Right ventricle myocardium inferior (tissue), 1 donor: ENCODE results near the gene TRIM63. TPM values are rescaled to one million over a fixed set of nuclear protein-coding genes. Genes with fewer than 3 reads are reported as not detected.

Source experiments
- ATAC-seq: fragments of 200-7000 bp; cut with Tn5 transposase; one replicate; pipeline ENCODE4 v1.9.1; 2020; ENCODE audit warnings: mild to moderate bottlenecking, moderate library complexity
- DNase-seq: peaks from one replicate; pipeline ENCODE4 v3.0.0; 2021; ENCODE audit errors: missing footprints
- intact Hi-C: fragments of 100-400 bp; cut with DNase I; formaldehyde crosslinking; loops from one replicate; pipeline ENCODE4 v1.11.0; 2022
- total RNA-seq: library from RNA; stranded (reverse); fragmentation: NEBNext Ultra II Directional; extraction: Animal tissue kit (Norgen Biotek cat#: 25700); gene quantifications from one replicate; pipeline ENCODE4 v1.2.1, GENCODE V29; 2021
- donor health status: DM: no; HTN: yes; CAD: no; lungs with severe emphysema.

The TRIM63 gene
- total RNA-seq, 1 donor from 2014 or later, result 212 TPM

GRCh38 chr1:26066857-26067256 lies 573 bp downstream of the TRIM63 start:
- peak; percentile 90 for ATAC-seq
- peak; percentile 78 for DNase-seq
- intact Hi-C loops, result loop anchor here (1.0 to 2.0 kb wide), 3 partner anchors 17 to 30 kb away; no protein-coding TSS in a partner anchor

DNA sequence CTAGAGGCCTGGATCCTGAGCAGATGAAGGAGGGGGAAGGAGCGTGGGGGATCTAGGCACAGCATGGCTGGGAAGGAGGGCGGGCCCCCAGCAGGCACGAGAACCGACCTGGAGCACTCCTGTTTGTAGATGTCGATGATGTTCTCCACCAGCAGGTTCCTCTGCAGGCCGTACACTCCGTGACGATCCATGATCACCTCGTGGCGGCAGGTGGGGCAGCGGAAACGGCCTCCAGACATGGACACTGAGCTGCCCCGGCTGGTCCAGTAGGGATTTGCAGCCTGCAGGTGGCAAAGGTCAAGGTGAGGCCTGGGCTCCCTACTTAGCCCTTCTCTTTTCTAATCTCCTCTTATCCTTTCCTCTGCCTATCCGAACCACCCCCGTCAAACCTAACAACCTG lies 1.3 kb downstream of the TRIM63 start:
- ATAC-seq (no peak), DNase-seq (no peak)
- intact Hi-C loops, result loop anchor here (2.0 kb wide), 1 partner anchor 29 kb away; no protein-coding TSS in a partner anchor

- ATAC-seq (no peak), DNase-seq (no peak)
- intact Hi-C loops, result no loop called here
These were observed 2.9 kb downstream of the TRIM63 start for GRCh38 chr1:26064553-26064952.

- ATAC-seq (no peak), DNase-seq (no peak)
- intact Hi-C loops, result no loop called here
These were observed 6.4 kb downstream of the TRIM63 start for GRCh38 chr1:26060832-26061574.

GRCh38 chr1:26059906-26060305 lies 7.5 kb downstream of the TRIM63 start:
- no peak for DNase-seq
- intact Hi-C loops, result no loop called here

DNA sequence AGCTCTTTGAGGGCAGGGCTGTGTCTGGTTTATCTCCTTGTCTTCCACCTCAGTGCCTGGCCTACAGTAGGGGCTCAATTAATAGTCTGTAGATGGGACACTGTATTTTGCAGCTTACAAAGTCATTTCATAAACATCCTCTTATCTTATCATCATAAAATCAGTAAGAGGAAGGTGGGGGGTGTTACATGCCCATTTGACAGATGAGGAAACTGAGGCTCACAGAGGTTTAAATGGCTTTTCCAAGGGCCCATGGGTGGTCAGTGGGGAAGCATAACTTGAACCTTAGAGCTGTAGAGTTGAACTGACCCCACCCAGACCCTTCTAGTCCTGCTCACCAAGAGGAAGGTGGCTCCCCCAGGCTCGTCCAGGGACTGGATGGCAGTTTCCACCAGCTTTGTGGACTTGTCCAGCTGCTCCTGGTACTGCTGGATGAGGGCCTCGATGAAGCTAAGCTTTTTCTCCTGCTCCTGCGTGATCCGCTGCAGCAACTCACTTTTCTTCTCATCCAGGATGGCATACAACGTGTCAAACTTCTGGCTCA lies 9.3 kb downstream of the TRIM63 start:
- ATAC-seq, result no peak
- intact Hi-C loops, result no loop called here
- DNase-seq, result no peak

More at GRCh38 chr1:26059906-26060305, 7.5 kb downstream of the TRIM63 start:
- ATAC-seq, result no peak

GRCh38 chr1:26057189-26057588 lies 10.2 kb downstream of the TRIM63 start:
- ATAC-seq (no peak), DNase-seq (no peak)
- intact Hi-C loops, result no loop called here

GRCh38 chr1:26055041-26055440 lies 12.4 kb downstream of the TRIM63 start:
- DNase-seq, result no peak
- intact Hi-C loops, result no loop called here
- no peak for ATAC-seq

GRCh38 chr1:26053718-26054560 lies 13.5 kb downstream of the TRIM63 start:
- intact Hi-C loops, result no loop called here
- DNase-seq (no peak), ATAC-seq (no peak)

DNA sequence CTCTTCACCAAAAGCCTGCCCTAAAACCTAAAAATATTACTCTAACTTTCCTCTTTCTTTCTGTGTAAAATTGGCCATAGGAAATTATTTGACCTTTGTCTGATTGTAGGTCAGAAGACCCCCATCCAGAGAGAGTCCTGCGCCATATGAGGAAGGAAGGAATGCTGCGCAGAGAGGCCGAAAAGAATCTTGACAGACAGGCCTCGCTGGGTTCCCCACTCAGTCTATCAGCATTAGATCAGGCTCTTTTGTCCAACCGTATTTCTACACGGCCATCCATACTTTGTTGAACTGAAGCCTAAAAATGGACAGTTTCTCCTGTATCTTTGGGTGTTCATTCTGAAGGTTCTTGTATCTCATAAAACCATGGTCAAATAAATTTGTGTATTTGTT lies 17.2 kb downstream of the TRIM63 start:
- intact Hi-C loops, result no loop called here

DNA sequence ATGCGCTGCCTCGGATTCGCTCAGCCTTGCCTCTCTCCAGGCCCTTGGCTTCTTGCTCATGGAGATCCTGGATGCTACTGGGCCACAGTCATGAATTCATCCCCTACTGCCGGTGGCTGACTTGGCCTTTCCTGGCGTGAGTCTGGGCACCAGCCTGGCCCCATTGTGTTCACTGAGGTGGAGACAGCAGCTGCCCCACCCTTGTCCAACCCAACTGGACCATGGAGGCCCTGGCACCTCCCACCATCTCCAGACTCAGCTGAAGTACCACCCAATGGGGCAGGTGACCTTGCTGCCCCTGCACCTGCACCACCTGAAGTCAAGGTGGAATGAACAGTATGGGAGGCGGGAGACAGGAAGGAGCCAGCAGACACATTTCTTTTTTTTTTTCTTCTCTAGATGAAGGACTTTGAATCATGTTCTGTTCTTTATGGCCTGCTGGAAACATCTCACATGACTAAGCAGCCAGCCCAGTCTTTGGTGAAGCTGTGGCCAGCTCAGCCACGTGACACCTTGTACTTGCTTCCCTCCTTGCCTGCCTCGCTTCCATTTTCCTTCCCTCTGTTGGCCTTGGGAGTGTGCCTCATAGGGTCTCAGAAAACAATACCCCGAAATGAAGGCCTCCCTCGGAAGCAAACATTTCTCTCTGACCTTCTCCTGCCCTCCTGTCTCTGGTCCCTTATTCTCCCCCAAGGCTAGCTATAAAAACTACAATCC lies 17.7 kb downstream of the TRIM63 start:
- intact Hi-C loops, result no loop called here
- DNase-seq (no peak), ATAC-seq (peak; percentile 53)

More for the DNA sequence above, 17.2 kb downstream of the TRIM63 start:
- ATAC-seq, result peak; percentile 21
- no peak for DNase-seq

- no peak for ATAC-seq
- intact Hi-C loops, result no loop called here
These were observed 20.1 kb downstream of the TRIM63 start for GRCh38 chr1:26047278-26047874.

GRCh38 chr1:26046246-26047095 lies 21.0 kb downstream of the TRIM63 start:
- ATAC-seq (no peak), DNase-seq (no peak)
- intact Hi-C loops, result no loop called here

More at GRCh38 chr1:26047278-26047874, 20.1 kb downstream of the TRIM63 start:
- no peak for DNase-seq

DNA sequence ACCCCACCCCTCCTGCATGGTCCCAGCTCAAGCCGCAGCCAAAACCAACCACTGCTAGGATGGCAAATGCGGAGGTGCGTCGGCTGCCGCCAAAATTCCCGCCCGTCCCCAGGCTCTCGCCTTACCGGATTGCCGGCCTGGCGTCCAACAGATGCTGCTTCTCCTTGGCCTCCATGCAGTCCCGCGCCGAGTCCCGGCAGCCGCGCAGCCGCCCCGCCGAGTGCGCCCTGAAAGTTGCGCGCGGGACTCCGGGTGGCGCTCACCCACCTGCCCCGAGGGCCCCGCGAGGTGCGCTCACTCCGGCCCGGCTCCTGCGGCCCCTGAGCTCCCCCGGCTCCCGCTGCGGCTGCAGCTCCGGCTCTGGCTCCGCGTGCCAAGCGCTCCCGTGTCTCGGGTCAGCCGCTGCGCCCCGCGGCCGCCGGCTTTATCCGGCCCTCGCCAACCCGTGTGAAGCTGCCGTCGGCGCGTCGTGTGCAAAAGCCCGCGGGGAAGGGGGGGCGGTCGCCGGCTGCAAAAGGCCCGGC lies 21.6 kb downstream of the TRIM63 start, which contains the start of gene SLC30A2:
Gene SLC30A2 (minus strand): TSS at position 397 of the 524 bp plus-strand sequence. CDS start 222 bp downstream, at position 175.
- DNase-seq (no peak), ATAC-seq (no peak)
- intact Hi-C loops, result no loop called here

- ATAC-seq, result peak; percentile 17
- intact Hi-C loops, result no loop called here
- no peak for DNase-seq
These were observed 22.3 kb downstream of the TRIM63 start for GRCh38 chr1:26044971-26045721.

- ATAC-seq (no peak), DNase-seq (no peak)
- intact Hi-C loops, result no loop called here
These were observed 23.0 kb downstream of the TRIM63 start for GRCh38 chr1:26044414-26044813.

DNA sequence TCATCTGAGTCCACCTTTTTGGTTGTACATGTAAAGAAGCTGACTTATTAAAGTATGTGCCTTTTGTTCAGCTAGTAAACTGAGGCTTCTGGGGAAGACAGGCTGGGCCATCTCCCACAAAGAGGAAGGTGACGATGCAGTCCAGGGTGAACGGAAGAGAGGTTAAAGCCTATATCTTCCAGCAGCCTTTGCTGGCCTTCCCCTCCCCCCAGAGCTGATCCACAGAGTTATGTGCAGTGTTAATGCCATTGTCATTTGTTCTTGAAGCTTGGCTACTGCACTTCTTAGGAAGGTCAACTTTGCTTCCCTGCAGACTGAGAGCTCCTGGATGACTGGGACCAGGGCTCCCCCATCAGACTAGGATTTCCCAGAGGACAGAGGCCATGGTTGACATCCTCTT lies 23.7 kb downstream of the TRIM63 start:
- intact Hi-C loops, result no loop called here
- ATAC-seq, result no peak
- DNase-seq, result no peak
